PC-9 (cell line): ENCODE measurements around the gene STAT4. TPM values are rescaled to one million over a fixed set of nuclear protein-coding genes. Genes with fewer than 3 reads are reported as not detected.

Source experiments
- BruUV-seq: library from RNA; stranded (reverse); fragments of 400-500 nt; replicated peaks from 2 replicates; lab custom pipeline; 2021; lab: Mats Ljungman, UMichigan
- CTCF ChIA-PET: fragments of 300-600 bp; sonication (Branson Sonifier 250); formaldehyde crosslinking; loops from one replicate; lab custom pipeline; 2022; ENCODE audit warnings: antibody characterized with exemption; lab: Charles Lee
- POLR2A ChIA-PET: fragments of 300-600 bp; sonication (Branson Sonifier 250); formaldehyde crosslinking; loops from one replicate; lab custom pipeline; 2022; ENCODE audit warnings: antibody characterized with exemption; ENCODE audit not compliant: unreplicated experiment; lab: Charles Lee
- DNase-seq, 2 experiments: peaks; one replicate each; pipeline versions ENCODE4 v3.0.0 to v3.0.0-alpha.2; 2015 to 2022; ENCODE audit warnings: mixed read lengths in 1 of 2
- H2AFZ ChIP-seq: fragments of 200-600 bp; sonication (generic); 2 replicates; pipeline ENCODE4 v1.8.1; 2017; ENCODE audit warnings: antibody characterized with exemption
- H3F3A ChIP-seq: fragments of 200-600 bp; sonication (generic); 2 replicates; pipeline ENCODE4 v1.8.1; 2017; ENCODE audit warnings: antibody characterized with exemption, mild to moderate bottlenecking, low read depth; ENCODE audit not compliant: insufficient read depth
- H3K27ac ChIP-seq: fragments of 200-600 bp; sonication (generic); 2 replicates; pipeline ENCODE4 v1.6.1; 2016; ENCODE audit warnings: mixed run types
- H3K27me3 ChIP-seq: fragments of 200-600 bp; sonication (generic); 2 replicates; pipeline ENCODE4 v1.6.1; 2016; ENCODE audit warnings: low read depth, mixed run types; ENCODE audit not compliant: insufficient read depth
- H3K36me3 ChIP-seq: fragments of 200-600 bp; sonication (generic); 2 replicates; pipeline ENCODE4 v1.6.1; 2016; ENCODE audit warnings: low read depth, mixed run types
- H3K4me1 ChIP-seq: fragments of 200-600 bp; sonication (generic); replicated peaks from 2 replicates; pipeline ENCODE4 v1.6.1; 2016; ENCODE audit warnings: mixed run types; ENCODE audit not compliant: insufficient read depth
- H3K4me2 ChIP-seq: fragments of 200-600 bp; sonication (generic); 2 replicates; pipeline ENCODE4 v1.6.1; 2017; ENCODE audit warnings: mixed run types
- H3K4me3 ChIP-seq: fragments of 200-600 bp; sonication (generic); 2 replicates; pipeline ENCODE4 v1.6.1; 2016; ENCODE audit warnings: mixed run types
- H3K79me2 ChIP-seq: fragments of 200-600 bp; sonication (generic); 2 replicates; pipeline ENCODE4 v1.6.1; 2017; ENCODE audit warnings: low read depth, mixed run types
- H3K9me2 ChIP-seq: fragments of 200-600 bp; sonication (generic); 2 replicates; pipeline ENCODE4 v1.8.1; 2017; ENCODE audit warnings: mild to moderate bottlenecking; ENCODE audit not compliant: insufficient read depth
- H3K9me3 ChIP-seq: fragments of 200-600 bp; sonication (generic); 2 replicates; pipeline ENCODE4 v1.8.1; 2016; ENCODE audit warnings: low read depth; ENCODE audit not compliant: insufficient read depth
- H4K20me1 ChIP-seq: fragments of 200-600 bp; sonication (generic); 2 replicates; pipeline ENCODE4 v1.8.1; 2017; ENCODE audit not compliant: insufficient read depth
- CTCF ChIP-seq: fragments of 200-600 bp; sonication (generic); conservative IDR thresholded peaks from 2 replicates; pipeline ENCODE4 v1.6.1; 2017; ENCODE audit warnings: mixed run types, antibody characterized with exemption, mild to moderate bottlenecking, moderate library complexity
- EZH2 ChIP-seq: fragments of 200-600 bp; sonication (generic); IDR thresholded peaks from 2 replicates; pipeline ENCODE4 v1.8.0; 2017; ENCODE audit warnings: antibody characterized with exemption, low read depth
- intact Hi-C: fragments of 100-400 bp; cut with micrococcal nuclease; formaldehyde crosslinking; loops from one replicate; pipeline ENCODE4 v1.10.0; 2022; ENCODE audit not compliant: unreplicated experiment
- total RNA-seq: library from RNA; stranded (reverse); gene quantifications from 2 replicates; pipeline ENCODE4 v1.2.3, GENCODE V29; 2021

STAT4 gene
- total RNA-seq, 1 experiment from 2014 or later = 0.70 TPM

GRCh38 chr2:191165176-191165643, 14.4 kb upstream of the STAT4 start:
- peaks cover 22% of the 10 kb centered on the region; the same call in 1 of the 2 replicates for H3F3A ChIP-seq
- no peaks in the 10 kb centered on the region for H3K79me2 ChIP-seq
- H3K4me1 ChIP-seq = peaks cover 49% of the 10 kb centered on the region
- TF ChIP-seq CTCF (peak; percentile 80), EZH2 (no peak)
- no peak overlapping the region for H3K4me3 ChIP-seq
- peak overlapping the region; percentile 21; the same call in 1 of the 2 replicates for H3K4me2 ChIP-seq
- intact Hi-C loops = loop anchor here (1.0 to 5.0 kb wide), 5 partner anchors 112 to 356 kb away; no protein-coding TSS in a partner anchor
- H3K36me3 ChIP-seq = no peaks in the 10 kb centered on the region
- POLR2A ChIA-PET = interaction anchor here (0.6 kb wide), 1 partner anchor 82 kb away, joined by 3 read pairs; no protein-coding TSS in a partner anchor
- CTCF ChIA-PET = interaction anchor here (1.1 kb wide), 1 partner anchor 356 kb away, joined by 3 read pairs; no protein-coding TSS in a partner anchor
- H3K27me3 ChIP-seq = no peaks in the 10 kb centered on the region
- H4K20me1 ChIP-seq = no peaks in the 10 kb centered on the region
- no peak overlapping the region for H2AFZ ChIP-seq
- 0 out of 2 replicates have a peak, but pooled peaks cover 2% of the 10 kb centered on the region for H3K9me2 ChIP-seq
- no peak overlapping the region; the same call in 1 of the 2 replicates for H3K27ac ChIP-seq
- DNase-seq = peak; percentile 23 to 57
- no TSS peak for BruUV-seq
- H3K9me3 ChIP-seq = no peaks in the 10 kb centered on the region; the same call in 1 of the 2 replicates

- Histone ChIP-seq H3K4me1 (no peaks in the 10 kb centered on the region), H3K79me2 (no peaks in the 10 kb centered on the region), H3K27me3 (no peaks in the 10 kb centered on the region), H3K4me2 (no peak overlapping the region), H3K9me2 (no peaks in the 10 kb centered on the region), H3F3A (no peaks in the 10 kb centered on the region), H3K36me3 (no peaks in the 10 kb centered on the region), H3K9me3 (no peaks in the 10 kb centered on the region), H3K4me3 (no peak overlapping the region), H4K20me1 (no peaks in the 10 kb centered on the region), H3K27ac (no peak overlapping the region), H2AFZ (no peak overlapping the region)
- BruUV-seq = no TSS peak
- POLR2A ChIA-PET = no interaction called here
- intact Hi-C loops = no loop called here
- CTCF ChIA-PET = no interaction called here
- no peak for TF ChIP-seq EZH2
- no peak for TF ChIP-seq CTCF
- DNase-seq = no peak
Measured at GRCh38 chr2:191158747-191159146, 8.0 kb upstream of the STAT4 start.

DNA sequence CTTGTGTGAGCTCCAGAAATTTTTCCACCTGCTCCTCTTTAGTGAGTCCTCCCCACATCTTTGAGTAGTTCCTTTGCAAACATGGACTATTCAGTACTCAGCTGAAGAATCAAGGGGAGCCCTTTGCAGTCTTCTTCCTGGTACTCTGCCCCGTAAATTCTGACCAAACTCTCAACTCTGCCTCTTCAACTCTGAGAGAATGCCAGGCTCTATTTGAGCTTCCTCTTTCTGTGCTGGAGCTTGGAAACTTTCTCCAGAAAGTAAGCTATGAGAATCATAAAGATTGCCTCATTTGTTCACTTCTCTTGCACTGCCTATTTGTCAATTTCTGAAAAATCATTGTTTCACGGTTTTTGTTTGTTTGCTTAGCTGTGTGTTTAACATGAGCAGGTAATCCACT, 7.4 kb upstream of the STAT4 start:
- H3K4me1 ChIP-seq = no peaks in the 10 kb centered on the region
- H2AFZ ChIP-seq = no peak overlapping the region
- no peak for TF ChIP-seq CTCF
- no peak for TF ChIP-seq EZH2
- ChIA-PET CTCF (no interaction called here), POLR2A (no interaction called here)
- no peaks in the 10 kb centered on the region for H3K79me2 ChIP-seq
- intact Hi-C loops = no loop called here
- no peaks in the 10 kb centered on the region for H3K27me3 ChIP-seq
- no peak overlapping the region for H3K4me3 ChIP-seq
- H3K9me3 ChIP-seq = no peaks in the 10 kb centered on the region
- H3K9me2 ChIP-seq = no peaks in the 10 kb centered on the region
- no peak overlapping the region for H3K27ac ChIP-seq
- no peak overlapping the region for H3K4me2 ChIP-seq
- DNase-seq = no peak
- no TSS peak for BruUV-seq
- H4K20me1 ChIP-seq = no peaks in the 10 kb centered on the region
- H3K36me3 ChIP-seq = no peaks in the 10 kb centered on the region
- no peaks in the 10 kb centered on the region for H3F3A ChIP-seq
